Keratinocyte (primary cell): ENCODE results near the gene RASGRP3.
"Not testable (repeated sequence)": the region's sequence is repeated elsewhere in the genome, so short reads cannot be mapped to it uniquely, and the experiment has no call there.

ENCODE experiments used
- CTCF ChIP-seq, 3 experiments: IDR thresholded peaks in 1 of 3; conservative IDR thresholded peaks in 1 of 3; optimal IDR thresholded peaks in 1 of 3; 2 replicates in 2 of 3; 3 replicates in 1 of 3; pipeline versions ENCODE3 to v1.5.1; 2011; ENCODE audit warnings: low read length in 3 of 3, mild to moderate bottlenecking in 3 of 3, moderate library complexity in 2 of 3, control low read depth in 1 of 3, inconsistent platforms in 1 of 3; ENCODE audit not compliant: insufficient read depth in 2 of 3; ENCODE audit errors: extremely low read depth in 1 of 3
- EZH2 ChIP-seq: IDR thresholded peaks from one replicate; pipeline ENCODE4 v1.6.1; 2012; ENCODE audit warnings: inconsistent platforms, mild to moderate bottlenecking, low read length, moderate library complexity

- TF ChIP-seq CTCF (optimal IDR thresholded peaks at IDR 0.05 in 1 of 3, IDR thresholded peaks at IDR 0.05 in 1 of 3, conservative IDR thresholded peaks at IDR 0.05 in 1 of 3; ENCODE audit: extremely low read depth in 1 of 3, insufficient read depth in 2 of 3, low read length in 3 of 3); EZH2: not testable (repeated sequence)
Observed at GRCh38 chr2:33442052-33442451, 34.4 kb upstream of the RASGRP3 start.
